A673 (cell line): ENCODE data around the gene BCAP29. TPM values are rescaled to one million over a fixed set of nuclear protein-coding genes. Genes with fewer than 3 reads are reported as not detected.
"Not testable (repeated sequence)": the region's sequence is repeated elsewhere in the genome, so short reads cannot be mapped to it uniquely, and the experiment has no call there.

ENCODE experiments used
- BruUV-seq: library from RNA; stranded (reverse); fragments of 400-500 nt; replicated peaks from 2 replicates; lab custom pipeline; 2021; lab: Mats Ljungman, UMichigan
- CTCF ChIA-PET: fragments of 300-600 bp; sonication (Branson Sonifier 250); formaldehyde crosslinking; loops from one replicate; lab custom pipeline; 2022; ENCODE audit warnings: antibody characterized with exemption; lab: Charles Lee
- POLR2A ChIA-PET: fragments of 300-600 bp; sonication (Branson Sonifier 250); formaldehyde crosslinking; loops from one replicate; lab custom pipeline; 2022; ENCODE audit warnings: antibody characterized with exemption; ENCODE audit not compliant: low non-redundant PET; lab: Charles Lee
- DNase-seq: peaks from one replicate; pipeline ENCODE4 v3.0.0-alpha.2; 2015; ENCODE audit warnings: low spot score
- H3K27ac ChIP-seq: fragments of 200-600 bp; sonication (generic); 2 replicates; pipeline ENCODE4 v1.5.1; 2016; ENCODE audit warnings: mixed run types, low read depth, mild to moderate bottlenecking, mixed read lengths, antibody characterized with exemption, low read length; ENCODE audit not compliant: poor library complexity, severe bottlenecking
- H3K27me3 ChIP-seq: fragments of 200-600 bp; sonication (generic); replicated peaks from 2 replicates; pipeline ENCODE4 v1.6.1; 2017; ENCODE audit warnings: mixed run types, low read depth, mild to moderate bottlenecking, mixed read lengths, antibody characterized with exemption, low read length; ENCODE audit not compliant: insufficient read depth, poor library complexity
- H3K36me3 ChIP-seq: fragments of 200-600 bp; sonication (generic); 2 replicates; pipeline ENCODE4 v1.6.1; 2016; ENCODE audit warnings: mixed run types, mild to moderate bottlenecking, mixed read lengths, antibody characterized with exemption, low read length; ENCODE audit not compliant: insufficient read depth, poor library complexity, severe bottlenecking
- H3K4me1 ChIP-seq: fragments of 200-600 bp; sonication (generic); 2 replicates; pipeline ENCODE4 v1.6.1; 2017; ENCODE audit warnings: mixed run types, mild to moderate bottlenecking, mixed read lengths, antibody characterized with exemption, low read length; ENCODE audit not compliant: insufficient read depth, poor library complexity, severe bottlenecking
- H3K4me3 ChIP-seq: fragments of 200-600 bp; sonication (generic); 2 replicates; pipeline ENCODE4 v1.5.1; 2016; ENCODE audit warnings: low read depth, mixed run types, mild to moderate bottlenecking, mixed read lengths, low read length; ENCODE audit not compliant: poor library complexity, severe bottlenecking
- H3K9me3 ChIP-seq: fragments of 200-600 bp; sonication (generic); 2 replicates; pipeline ENCODE4 v1.6.1; 2016; ENCODE audit warnings: mixed run types, low read depth, mild to moderate bottlenecking, mixed read lengths, antibody characterized with exemption, low read length; ENCODE audit not compliant: poor library complexity, severe bottlenecking
- CTCF ChIP-seq: fragments of 300-800, 200-600 bp; sonication (generic); conservative IDR thresholded peaks from 2 replicates; pipeline ENCODE4 v1.5.1; 2017; ENCODE audit warnings: low read depth, mild to moderate bottlenecking, antibody characterized with exemption, low read length, moderate library complexity, mixed read lengths
- EZH2 ChIP-seq: fragments of 200-600 bp; sonication (generic); IDR thresholded peaks from 2 replicates; pipeline ENCODE4 v1.6.1; 2017; ENCODE audit warnings: borderline replicate concordance, low read depth, mild to moderate bottlenecking, mixed read lengths, antibody characterized with exemption, low read length; ENCODE audit not compliant: poor library complexity, severe bottlenecking
- intact Hi-C: fragments of 100-400 bp; cut with micrococcal nuclease; formaldehyde crosslinking; loops from one replicate; pipeline ENCODE4 v1.10.0; 2022; ENCODE audit not compliant: unreplicated experiment
- total RNA-seq: library from RNA; stranded (reverse); gene quantifications from 2 replicates; pipeline ENCODE4 v1.2.3, GENCODE V29; 2021

The BCAP29 gene
- total RNA-seq, 1 experiment from 2014 or later = 32.0 TPM

GRCh38 chr7:107638594-107638993, 58.5 kb downstream of the BCAP29 start:
- intact Hi-C loops = no loop called here
- CTCF ChIA-PET = no interaction called here
- no peaks in the 10 kb centered on the region for H3K36me3 ChIP-seq
- no peak for DNase-seq
- H3K4me3 ChIP-seq = no peak overlapping the region
- POLR2A ChIA-PET = no interaction called here
- no peaks in the 10 kb centered on the region for H3K9me3 ChIP-seq
- no peaks in the 10 kb centered on the region for H3K27me3 ChIP-seq
- no peak overlapping the region for H3K27ac ChIP-seq
- BruUV-seq = no TSS peak
- TF ChIP-seq EZH2 (no peak), CTCF (no peak)
- peaks cover 6% of the 10 kb centered on the region for H3K4me1 ChIP-seq

GRCh38 chr7:107639070-107639469, 59.0 kb downstream of the BCAP29 start:
- H3K27ac ChIP-seq, H3K4me3 ChIP-seq, BruUV-seq, CTCF ChIA-PET, DNase-seq, intact Hi-C loops, H3K9me3 ChIP-seq, H3K27me3 ChIP-seq, POLR2A ChIA-PET, H3K36me3 ChIP-seq: not testable (repeated sequence)
- H3K4me1 ChIP-seq = peaks cover 10% of the 10 kb centered on the region

- intact Hi-C loops = no loop called here
- POLR2A ChIA-PET = no interaction called here
- H3K27ac ChIP-seq = no peak overlapping the region
- no peaks in the 10 kb centered on the region for H3K36me3 ChIP-seq
- CTCF ChIA-PET = no interaction called here
- DNase-seq = no peak
- no TSS peak for BruUV-seq
- H3K9me3 ChIP-seq = no peaks in the 10 kb centered on the region
- no peak overlapping the region for H3K4me3 ChIP-seq
- no peaks in the 10 kb centered on the region for H3K27me3 ChIP-seq
- TF ChIP-seq EZH2 (no peak), CTCF (no peak)
- H3K4me1 ChIP-seq = peaks cover 16% of the 10 kb centered on the region
Observed at GRCh38 chr7:107641676-107642075, 61.6 kb downstream of the BCAP29 start.

- intact Hi-C loops = no loop called here
- peaks cover 16% of the 10 kb centered on the region for H3K4me1 ChIP-seq
- ChIA-PET CTCF (no interaction called here), POLR2A (no interaction called here)
- H3K4me3 ChIP-seq = no peak overlapping the region
- no peaks in the 10 kb centered on the region for H3K9me3 ChIP-seq
- H3K27me3 ChIP-seq = no peaks in the 10 kb centered on the region
- TF ChIP-seq EZH2 (no peak), CTCF (no peak)
- BruUV-seq = no TSS peak
- no peak for DNase-seq
- H3K27ac ChIP-seq = no peak overlapping the region
- H3K36me3 ChIP-seq = no peaks in the 10 kb centered on the region
Observed at GRCh38 chr7:107642501-107642900, 62.5 kb downstream of the BCAP29 start.
